Prostate gland (tissue), 2 donors: Measurements from ENCODE around the gene SH3PXD2B. TPM values are rescaled to one million over a fixed set of nuclear protein-coding genes. Genes with fewer than 3 reads are reported as not detected.

Experiments used
- DNase-seq: peaks from one replicate; pipeline ENCODE4 v3.0.0-alpha.2; 2019; ENCODE audit warnings: low spot score
- H3K27ac ChIP-seq, 2 donors: fragments of 200-600 bp; sonication (generic); 2 replicates each; pipeline ENCODE4 v1.5.1; 2017 to 2019
- H3K27me3 ChIP-seq: fragments of 200-600 bp; sonication (generic); replicated peaks from 2 replicates; pipeline ENCODE4 v1.5.1; 2019; ENCODE audit not compliant: insufficient read depth
- H3K36me3 ChIP-seq, 2 donors: fragments of 200-600 bp; sonication (generic); 1 replicate in 1 of 2; 2 replicates in 1 of 2; pipeline versions ENCODE4 v1.5.1 to v1.8.1; 2017 to 2019
- H3K4me1 ChIP-seq: fragments of 200-600 bp; sonication (generic); replicated peaks from 2 replicates; pipeline ENCODE4 v1.5.1; 2019
- H3K4me3 ChIP-seq, 2 donors: fragments of 200-600 bp; sonication (generic); 2 replicates each; pipeline ENCODE4 v1.5.1; 2017 to 2019
- H3K9me3 ChIP-seq: fragments of 200-600 bp; sonication (generic); 2 replicates; pipeline ENCODE4 v1.5.1; 2017
- POLR2A ChIP-seq: fragments of 450-650 bp; IDR thresholded peaks from one replicate; pipeline ENCODE4 v1.6.1; 2016; ENCODE audit warnings: antibody characterized with exemption, mild to moderate bottlenecking
- POLR2AphosphoS5 ChIP-seq: sonication (generic); formaldehyde crosslinking; IDR thresholded peaks from one replicate; pipeline ENCODE4 v1.6.1; 2017; ENCODE audit warnings: antibody characterized with exemption
- WGBS: methylation state at CpG from one replicate; pipeline ENCODE4 v1.1.5; 2018; 5-methylcytosine and 5-hydroxymethylcytosine counted together
- intact Hi-C: fragments of 100-400 bp; cut with DNase I; formaldehyde crosslinking; loops from one replicate; pipeline ENCODE4 v1.14.2; 2022
- total RNA-seq, 2 donors: library from RNA; depleted of rRNA; stranded (reverse); fragments of >200 nt; gene quantifications; one replicate each; pipeline ENCODE4 v1.1.0, GENCODE V29; 2016
- TF ChIP-seq, protein P1 (sequence below), 4 experiments: fragments of 200-600 bp in 2 of 4; fragments of 450-650 bp in 2 of 4; sonication (generic) in 2 of 4; IDR thresholded peaks; 1 replicate in 3 of 4; 2 replicates in 1 of 4; pipeline ENCODE4 v1.5.1; 2016 to 2019; ENCODE audit warnings: antibody characterized with exemption in 4 of 4, mild to moderate bottlenecking in 2 of 4, moderate library complexity in 2 of 4

Gene SH3PXD2B
- total RNA-seq, 2 donors from 2014 or later = 15.8 to 38.0 TPM

DNA sequence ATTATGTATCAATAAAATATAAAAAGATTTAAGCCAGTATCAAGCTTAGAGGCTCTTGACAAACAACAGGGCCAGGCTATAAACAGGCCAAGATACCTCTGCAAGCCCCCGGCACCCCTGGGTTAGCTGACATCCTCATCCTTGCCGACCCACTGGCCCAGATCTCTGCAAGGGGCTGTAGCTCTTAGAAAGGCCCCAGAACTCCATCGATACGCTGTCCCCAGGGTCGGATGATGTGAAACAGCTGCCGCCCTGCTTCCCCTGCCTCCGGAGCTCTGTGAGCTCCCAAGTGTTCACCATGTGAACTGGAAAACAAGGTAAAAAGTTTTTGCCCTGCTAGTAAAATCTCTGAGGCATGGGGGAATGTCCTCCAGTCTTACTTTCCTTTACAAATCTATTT, 20.1 kb downstream of the SH3PXD2B start:
- Histone ChIP-seq H3K27ac (peak overlapping the region in 1 of 2 donors; percentile 43), H3K36me3 (no peaks in the 10 kb centered on the region), H3K9me3 (no peaks in the 10 kb centered on the region), H3K27me3 (no peaks in the 10 kb centered on the region), H3K4me1 (no peaks in the 10 kb centered on the region), H3K4me3 (no peak overlapping the region)
- TF ChIP-seq, protein P1, sequence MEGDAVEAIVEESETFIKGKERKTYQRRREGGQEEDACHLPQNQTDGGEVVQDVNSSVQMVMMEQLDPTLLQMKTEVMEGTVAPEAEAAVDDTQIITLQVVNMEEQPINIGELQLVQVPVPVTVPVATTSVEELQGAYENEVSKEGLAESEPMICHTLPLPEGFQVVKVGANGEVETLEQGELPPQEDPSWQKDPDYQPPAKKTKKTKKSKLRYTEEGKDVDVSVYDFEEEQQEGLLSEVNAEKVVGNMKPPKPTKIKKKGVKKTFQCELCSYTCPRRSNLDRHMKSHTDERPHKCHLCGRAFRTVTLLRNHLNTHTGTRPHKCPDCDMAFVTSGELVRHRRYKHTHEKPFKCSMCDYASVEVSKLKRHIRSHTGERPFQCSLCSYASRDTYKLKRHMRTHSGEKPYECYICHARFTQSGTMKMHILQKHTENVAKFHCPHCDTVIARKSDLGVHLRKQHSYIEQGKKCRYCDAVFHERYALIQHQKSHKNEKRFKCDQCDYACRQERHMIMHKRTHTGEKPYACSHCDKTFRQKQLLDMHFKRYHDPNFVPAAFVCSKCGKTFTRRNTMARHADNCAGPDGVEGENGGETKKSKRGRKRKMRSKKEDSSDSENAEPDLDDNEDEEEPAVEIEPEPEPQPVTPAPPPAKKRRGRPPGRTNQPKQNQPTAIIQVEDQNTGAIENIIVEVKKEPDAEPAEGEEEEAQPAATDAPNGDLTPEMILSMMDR (IDR thresholded peaks at IDR 0.05) = no peak
- TF ChIP-seq POLR2A (no peak), POLR2AphosphoS5 (no peak)
- intact Hi-C loops = no loop called here
- 63% methylated on average over 7 of the region's 7 CpGs for WGBS
- DNase-seq = no peak

DNA sequence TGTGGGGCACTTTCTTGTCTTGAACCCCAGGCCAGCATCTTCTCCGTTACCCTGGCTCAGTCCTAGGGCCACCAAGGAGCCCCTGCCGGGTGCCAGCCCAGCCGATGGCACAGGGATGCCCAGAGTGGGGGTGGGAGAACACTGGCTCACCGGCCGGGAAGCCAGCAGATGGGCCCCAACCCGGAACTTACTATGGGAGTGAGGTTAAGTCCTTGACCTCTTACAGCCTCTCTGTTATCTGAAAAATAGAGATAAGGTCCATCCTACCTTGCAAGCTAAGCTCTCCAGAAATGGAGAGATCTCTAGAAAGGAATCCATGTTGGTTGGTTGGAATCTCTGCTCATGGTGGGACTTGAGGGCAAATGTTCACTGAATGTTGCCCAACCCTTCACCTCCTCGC, 20.8 kb downstream of the SH3PXD2B start:
- Histone ChIP-seq H3K27ac (no peak overlapping the region), H3K9me3 (no peaks in the 10 kb centered on the region), H3K36me3 (no peaks in the 10 kb centered on the region), H3K27me3 (no peaks in the 10 kb centered on the region), H3K4me3 (no peak overlapping the region), H3K4me1 (no peaks in the 10 kb centered on the region)
- intact Hi-C loops = no loop called here
- 95% methylated on average over 7 of the region's 7 CpGs for WGBS
- no peak for DNase-seq
- TF ChIP-seq, protein P1 (IDR thresholded peaks at IDR 0.05) = no peak

DNA sequence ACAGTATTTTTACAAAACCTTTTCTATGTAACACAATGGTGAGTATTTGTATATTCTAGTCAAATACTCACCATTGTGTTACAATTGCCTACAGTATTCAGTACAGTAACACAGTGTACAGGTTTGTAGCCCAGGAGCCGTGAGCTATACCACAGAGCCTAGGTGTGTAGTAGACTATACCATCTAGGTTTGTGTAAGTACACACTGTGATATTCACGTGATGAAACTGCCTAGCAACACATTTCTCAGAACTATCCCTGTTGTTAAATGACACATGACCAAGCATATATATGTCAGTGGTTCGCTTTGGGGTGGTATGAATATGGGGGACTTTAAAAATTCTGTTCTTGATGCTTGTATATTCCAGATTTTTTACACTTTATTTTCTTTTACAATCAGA, 21.3 kb downstream of the SH3PXD2B start:
- TF ChIP-seq POLR2A = no peak
- TF ChIP-seq, protein P1 (IDR thresholded peaks at IDR 0.05) = no peak
- no peak for TF ChIP-seq POLR2AphosphoS5
- Histone ChIP-seq H3K4me1 (no peaks in the 10 kb centered on the region), H3K36me3 (no peaks in the 10 kb centered on the region), H3K9me3 (no peaks in the 10 kb centered on the region), H3K4me3 (no peak overlapping the region), H3K27ac (no peak overlapping the region), H3K27me3 (no peaks in the 10 kb centered on the region)
- intact Hi-C loops = no loop called here
- 94% methylated on average over 3 of the region's 3 CpGs for WGBS
- DNase-seq = no peak

DNA sequence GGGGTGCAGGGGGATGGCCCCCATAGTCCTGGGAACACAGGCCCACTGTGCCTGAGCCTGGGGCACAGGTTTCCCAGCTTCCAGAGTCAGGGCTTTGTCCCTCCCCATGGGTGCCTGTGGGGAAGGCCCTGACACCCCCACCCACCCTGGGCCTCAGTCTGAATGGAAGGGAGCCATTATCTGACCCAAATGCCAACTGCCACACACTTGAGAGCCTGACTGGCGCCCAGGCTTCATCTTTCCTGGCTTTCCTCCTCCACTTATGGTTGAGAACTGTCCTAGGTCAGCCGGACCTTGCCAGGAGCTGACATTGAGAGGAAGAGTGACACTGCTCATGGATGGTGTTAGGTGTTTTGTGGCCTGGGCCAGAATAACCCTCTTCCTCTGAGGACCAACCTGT, 24.0 kb downstream of the SH3PXD2B start:
- WGBS = 100% methylated on average over 2 of the region's 2 CpGs

More for the DNA sequence above, 24.0 kb downstream of the SH3PXD2B start:
- Histone ChIP-seq H3K27me3 (no peaks in the 10 kb centered on the region), H3K4me1 (no peaks in the 10 kb centered on the region), H3K4me3 (no peak overlapping the region), H3K36me3 (no peaks in the 10 kb centered on the region), H3K27ac (peak overlapping the region; percentile 73 to 75), H3K9me3 (no peaks in the 10 kb centered on the region)
- intact Hi-C loops = no loop called here
- no peak for TF ChIP-seq POLR2AphosphoS5
- TF ChIP-seq, protein P1 (IDR thresholded peaks at IDR 0.05) = no peak
- TF ChIP-seq POLR2A = no peak
- no peak for DNase-seq
